HG03571 (cell line): ENCODE results near the gene ADD1.

ENCODE experiments used
- ATAC-seq: cut with Tn5 transposase; IDR thresholded peaks from one replicate; pipeline ENCODE4 v1.9.1; 2021; ENCODE audit not compliant: unreplicated experiment

The ADD1 gene

DNA sequence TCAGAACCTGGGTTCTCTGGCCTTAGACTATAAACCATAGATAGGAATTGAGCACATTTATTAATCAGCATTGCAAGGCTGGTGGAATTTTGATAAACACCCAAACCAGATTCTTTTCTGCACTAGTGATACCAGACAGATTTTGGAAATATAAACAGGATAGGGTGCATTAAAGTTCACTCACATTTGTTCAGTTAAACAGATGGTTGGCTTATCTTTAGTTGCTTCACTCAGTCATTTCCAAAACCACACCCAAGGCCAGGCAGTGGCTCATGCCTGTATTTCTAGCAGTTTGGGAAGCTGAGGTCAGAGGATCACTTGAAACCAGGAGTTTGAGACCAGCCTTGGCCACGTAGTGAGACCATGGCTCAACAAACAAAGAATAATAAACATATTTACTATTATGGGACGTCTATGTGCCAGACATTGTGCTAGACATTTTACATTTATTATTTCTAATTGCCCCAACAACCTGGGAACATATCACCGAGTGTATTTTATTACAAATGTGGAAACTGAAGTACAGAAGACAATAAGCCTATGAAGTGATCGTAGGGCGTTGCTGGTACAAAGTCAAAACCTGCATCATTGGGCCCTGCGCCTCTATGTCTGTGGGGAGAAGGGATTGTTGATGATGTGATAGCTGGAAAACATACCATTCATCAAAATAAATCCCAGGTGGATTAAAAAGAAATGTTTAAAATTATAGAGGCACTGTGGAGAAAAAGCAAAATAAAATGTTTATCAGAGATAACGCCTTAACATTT lies 15.0 kb downstream of the ADD1 start:
- ATAC-seq, result no peak

DNA sequence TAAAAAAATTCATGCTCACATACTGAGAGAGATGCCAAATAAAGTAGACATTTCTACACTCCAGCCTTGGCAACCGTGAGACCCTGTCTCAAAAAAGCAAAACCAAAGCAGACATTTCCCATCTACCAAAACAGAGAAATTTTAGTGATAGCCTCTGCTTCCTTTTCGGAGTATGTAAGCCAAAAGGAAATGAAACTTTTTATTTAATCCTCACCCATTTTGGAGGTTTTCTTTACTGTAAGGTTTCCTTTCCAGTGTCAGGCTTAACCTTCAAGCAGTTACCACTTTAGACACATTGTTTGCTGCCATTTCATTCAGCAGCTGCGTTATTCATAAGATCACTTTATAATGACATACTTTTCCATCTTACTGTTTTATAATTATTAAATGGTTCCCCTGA lies 15.9 kb downstream of the ADD1 start:
- ATAC-seq, result no peak

DNA sequence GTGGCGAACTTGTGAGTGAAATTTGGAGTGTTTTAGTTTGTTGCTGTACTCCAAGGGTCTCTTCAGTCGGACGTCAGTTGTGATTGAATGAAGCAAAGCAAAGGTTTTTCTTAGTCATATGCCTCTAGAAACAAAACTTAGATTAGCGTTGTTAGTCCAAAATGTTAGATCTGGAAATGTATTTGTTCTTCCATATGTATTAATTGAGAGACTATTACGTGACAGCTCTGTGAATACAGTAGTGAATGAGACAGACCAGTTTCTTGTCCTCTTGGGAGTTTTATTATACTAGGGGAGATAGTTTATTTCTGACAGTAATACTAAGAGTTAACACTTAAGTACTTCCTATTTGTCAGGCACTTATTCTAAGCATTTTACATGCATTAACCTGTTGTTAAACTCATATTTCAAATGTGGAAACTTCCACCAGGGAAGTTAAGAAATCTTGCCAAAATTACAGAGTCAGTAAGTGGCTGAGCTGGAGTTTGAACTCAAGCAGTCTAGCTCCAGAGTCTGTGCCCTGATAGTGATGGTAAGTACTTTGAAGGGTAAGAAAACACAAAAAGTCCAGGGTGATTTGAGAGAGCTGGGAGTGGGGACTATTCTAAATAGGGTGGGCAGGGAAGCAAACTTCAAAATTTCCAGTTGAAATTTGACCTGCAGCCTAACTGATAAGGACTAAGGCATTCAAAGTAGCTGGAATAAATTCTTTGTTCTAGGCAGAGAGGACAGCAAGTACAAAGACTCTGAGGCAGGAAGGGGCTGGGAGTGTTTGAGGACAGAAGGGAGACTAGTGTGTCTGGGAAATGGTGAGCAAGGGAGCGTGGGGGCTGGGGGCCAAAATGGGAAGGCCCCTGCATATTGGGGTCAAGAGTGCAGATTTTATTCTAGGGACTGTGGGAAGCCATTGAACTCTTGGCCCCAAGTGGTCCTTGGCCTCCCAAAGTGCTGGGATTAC lies 17.0 kb downstream of the ADD1 start:
- ATAC-seq, result no peak

DNA sequence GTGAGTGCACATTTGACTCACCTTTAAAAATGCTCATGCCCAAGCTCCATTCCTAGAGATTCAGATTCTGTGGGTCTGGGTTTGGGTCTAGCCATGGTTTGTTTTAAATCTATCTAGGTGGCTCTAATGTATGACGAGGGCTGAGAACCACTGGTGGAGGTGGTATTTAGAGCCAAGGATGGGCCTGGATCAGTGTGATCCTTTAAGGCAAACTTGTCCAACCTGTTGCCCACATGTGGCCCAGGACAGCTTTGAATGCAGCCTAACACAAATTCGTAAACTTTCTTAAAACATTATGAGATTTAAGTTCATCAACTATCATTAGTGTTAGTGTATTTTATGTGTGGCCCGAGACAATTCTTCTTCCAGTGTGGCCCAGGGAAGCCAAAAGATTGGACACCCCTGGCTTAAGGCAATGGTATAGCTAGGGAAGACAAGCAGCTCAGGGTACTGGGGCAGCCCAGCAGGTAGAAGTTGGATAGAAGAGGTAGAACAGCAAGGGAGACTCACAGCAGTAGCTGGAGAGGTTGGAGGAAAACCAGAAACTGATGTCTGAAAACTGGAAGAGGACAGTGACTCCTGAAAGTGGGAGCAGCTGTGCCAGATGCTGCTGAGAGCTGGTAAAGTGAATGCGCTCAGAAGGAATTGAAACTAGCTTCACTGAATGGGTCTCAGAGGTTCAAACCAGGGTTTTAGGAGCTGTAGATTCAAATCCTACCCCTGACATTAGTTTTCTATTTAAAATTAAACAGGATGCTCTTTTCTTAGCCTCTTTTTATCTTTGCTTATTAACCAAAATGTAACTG lies 18.2 kb downstream of the ADD1 start:
- no peak for ATAC-seq

DNA sequence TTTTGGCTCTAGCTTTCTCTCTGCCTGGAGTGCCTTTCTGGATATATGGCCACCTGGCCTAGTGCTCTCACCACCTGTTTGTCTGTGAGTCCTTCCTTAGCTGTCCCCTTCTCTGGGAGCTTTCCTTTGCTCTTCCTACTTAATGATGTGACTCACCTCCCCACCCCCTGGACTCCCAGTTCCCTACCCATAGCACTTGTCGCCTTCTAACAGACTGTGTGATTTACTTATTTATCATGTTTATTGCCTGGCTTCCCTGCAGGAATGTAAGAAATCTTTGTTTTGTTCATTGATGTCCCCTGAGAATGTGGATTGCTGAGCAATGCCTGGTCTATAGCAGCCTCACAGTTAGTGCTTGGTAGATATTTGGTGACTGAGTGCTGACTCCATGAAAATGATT lies 18.9 kb downstream of the ADD1 start:
- ATAC-seq, result no peak

DNA sequence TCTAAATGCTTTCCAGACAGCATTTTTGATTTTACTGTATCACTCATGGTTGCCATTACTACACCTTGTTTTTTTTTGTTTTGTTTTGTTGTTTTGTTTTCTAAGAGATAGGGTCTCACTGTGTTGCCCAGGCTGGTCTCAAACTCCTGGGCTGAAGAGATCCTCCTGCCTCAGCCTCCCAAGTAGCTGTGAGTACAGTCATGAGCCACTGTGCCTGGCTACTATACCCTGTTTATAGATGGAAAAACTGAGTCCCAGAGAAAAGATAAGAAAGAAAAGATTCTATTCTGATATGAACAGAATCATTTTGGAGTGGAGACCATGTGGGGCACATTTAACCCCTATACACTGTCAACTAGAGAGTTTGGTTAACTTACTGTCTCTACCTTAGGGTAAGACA lies 20.0 kb downstream of the ADD1 start:
- ATAC-seq, result no peak

DNA sequence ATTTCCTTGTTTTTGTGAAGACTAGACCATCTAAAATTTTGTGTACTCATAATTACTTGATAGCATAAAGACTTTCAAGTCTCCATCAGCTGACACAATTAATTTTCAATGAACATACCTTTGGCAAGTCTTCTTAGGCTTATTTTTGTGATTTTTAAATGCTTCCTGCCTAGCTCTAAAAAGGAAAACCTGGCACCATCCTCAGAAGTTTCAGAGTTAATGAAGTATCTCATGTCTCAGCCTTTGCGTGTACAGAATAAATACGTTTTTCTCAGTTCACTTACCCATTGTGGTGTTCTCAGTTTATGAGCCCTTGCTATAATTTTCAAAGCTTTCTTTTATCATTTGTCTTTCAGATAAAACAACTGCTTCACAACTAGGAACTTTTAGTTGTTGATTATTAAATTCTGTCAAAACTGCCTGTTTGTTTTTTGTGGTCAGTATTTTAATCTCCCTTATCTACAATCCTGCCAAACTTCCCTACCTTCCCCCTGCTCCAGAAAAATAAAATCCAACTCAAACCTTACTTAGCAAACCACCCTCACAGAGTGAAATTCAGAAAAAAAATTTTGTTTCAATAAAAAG lies 21.6 kb downstream of the ADD1 start:
- no peak for ATAC-seq

DNA sequence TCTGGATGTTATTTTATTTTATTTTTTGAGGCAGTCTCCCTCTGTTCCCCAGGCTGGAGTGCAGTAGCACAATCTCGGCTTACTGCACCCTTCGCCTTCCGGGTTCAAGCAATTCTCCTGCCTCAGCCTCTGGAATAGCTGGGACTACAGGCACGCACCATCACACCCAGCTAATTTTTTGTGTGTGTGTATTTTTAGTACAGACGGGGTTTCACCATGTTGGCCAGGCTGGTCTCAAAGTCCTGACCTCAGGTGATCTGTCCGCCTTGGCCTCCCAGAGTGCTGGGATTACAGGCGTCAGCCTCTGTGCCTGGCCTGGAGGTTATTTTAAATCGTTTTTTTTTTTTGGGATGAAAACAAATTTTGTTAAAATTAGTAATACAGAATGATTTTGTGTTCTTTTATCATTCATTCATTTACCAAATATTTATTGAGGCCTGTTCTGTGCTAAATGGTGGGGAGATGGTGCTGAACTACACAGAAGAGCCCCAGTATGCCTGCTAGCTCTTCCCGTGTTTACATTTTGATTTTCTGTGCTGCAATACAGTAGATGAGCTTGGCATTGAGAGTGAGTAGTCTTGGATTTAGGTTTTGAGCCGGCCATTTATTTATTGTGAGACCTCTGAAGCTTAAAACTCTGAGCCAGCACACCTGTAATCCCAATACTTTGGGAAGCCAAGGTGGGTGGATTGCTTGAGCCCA lies 22.7 kb downstream of the ADD1 start:
- ATAC-seq, result no peak

DNA sequence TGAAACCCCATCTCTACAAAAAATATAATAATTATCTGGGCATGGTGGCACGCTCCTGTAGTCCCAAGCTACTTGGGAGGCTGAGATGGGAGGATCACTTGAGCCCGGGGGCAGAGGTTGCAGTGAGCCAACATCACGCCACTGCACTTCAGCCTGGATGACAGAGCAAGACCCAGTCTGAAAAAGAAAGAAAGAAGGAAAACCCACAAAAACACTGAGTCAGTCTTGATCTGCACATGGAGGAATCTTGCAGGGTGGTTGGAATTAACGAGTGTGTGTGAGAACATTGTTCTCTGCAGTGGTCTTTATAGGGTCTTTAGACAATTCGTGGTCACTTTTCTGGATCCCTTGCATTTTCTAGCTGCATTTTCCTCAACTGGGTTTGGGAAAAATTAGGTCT lies 23.2 kb downstream of the ADD1 start:
- no peak for ATAC-seq

DNA sequence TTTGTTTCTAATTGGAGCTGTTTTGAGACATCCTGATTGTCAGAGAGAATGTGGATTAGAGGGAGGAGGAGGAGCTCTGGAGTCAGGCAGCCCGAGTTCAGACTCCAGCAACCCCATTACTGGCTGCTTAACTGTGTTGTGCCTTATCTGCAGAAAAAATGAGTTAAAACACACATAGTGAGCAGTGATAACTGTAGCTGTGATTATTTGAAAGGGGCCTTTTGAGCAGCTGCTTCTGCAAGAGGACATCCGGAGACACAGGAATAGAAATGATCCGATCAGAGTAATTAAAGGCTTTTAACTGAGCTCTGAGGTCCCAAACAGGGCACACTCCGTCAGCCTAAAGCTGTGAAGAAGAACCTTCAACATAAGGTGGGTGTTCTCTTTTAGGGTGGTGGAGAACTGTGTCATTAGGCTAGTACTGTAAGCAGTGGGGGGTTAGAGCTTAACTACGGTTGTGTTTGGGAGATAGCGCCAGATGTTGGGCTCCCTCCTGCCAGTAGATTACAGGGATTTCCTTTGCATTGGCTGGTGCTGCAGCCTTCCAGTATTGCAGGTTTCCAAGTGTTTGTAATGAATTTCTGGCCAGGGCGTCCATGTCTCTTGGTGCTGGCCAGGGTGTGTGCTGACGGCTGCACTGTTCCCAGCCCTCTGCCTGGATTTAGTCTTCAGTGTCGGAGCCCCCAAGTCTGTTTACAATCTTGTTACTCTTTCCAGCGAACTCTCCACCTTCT lies 24.3 kb downstream of the ADD1 start:
- no peak for ATAC-seq

DNA sequence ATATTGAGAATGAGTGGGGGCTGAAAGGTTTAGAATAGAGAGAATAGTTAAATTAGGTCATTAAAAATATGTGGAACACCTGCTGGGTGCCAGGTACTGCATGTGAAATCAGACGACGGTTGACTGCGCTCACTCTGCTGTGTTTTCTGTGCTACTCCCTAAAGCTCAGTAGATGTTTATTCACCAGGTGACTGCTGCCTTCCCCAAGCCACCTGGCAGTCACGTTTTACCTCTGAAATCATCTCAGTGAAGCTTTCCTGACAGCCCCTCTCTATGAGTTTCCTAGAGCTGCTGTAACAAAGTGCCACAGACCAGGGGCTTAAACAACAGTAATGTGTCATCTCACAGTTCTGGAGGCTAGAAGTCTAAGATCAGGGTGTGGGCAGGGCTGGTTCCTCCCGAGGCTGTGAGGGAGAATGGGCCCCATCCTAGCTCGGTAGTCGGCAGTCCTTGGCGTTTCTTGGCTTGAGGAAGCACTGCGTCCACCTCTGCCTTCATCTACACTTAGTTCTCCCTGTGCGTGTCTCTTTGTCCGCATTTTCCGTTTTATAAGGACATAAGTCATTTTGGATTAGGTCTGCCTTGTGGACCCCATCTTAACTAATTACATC lies 25.3 kb downstream of the ADD1 start:
- ATAC-seq, result no peak

DNA sequence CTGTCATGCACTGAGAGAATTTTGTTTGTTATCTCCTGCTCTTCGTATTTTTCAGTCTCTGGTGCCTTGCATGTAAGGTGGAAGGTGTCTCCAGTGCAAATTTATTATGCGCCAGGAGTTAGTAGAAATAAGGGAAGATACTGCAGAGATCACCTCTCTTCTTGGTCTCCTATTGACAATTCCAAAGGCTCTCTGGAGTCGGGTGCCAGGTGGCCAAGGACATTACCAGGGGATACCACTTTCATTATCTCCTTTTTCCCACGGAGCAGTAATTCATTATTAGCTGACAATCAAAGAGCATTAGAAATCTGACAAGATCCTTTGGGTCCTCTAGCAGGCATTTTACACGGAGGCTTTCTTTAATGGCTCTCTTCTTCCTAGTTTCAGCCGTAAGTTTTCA lies 26.0 kb downstream of the ADD1 start:
- ATAC-seq, result no peak

DNA sequence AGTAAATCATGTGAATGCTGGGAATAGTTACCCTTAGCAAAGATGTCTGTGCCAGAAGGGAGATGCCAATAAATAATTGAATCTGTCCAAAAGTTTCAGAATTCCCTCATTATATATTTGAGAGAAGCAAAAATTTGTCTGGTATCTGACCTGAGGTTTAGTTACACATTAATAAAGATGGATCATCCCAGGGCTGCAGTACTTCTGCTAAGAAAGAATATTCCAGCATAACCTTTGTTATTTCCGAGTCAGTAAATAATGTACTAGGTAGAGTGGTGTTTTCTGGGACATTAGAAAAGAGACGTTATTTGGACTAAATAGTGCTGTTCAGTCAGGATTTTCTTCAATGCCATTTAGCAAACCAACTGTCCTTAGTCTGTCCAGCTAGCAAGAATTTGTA lies 26.4 kb downstream of the ADD1 start:
- no peak for ATAC-seq

DNA sequence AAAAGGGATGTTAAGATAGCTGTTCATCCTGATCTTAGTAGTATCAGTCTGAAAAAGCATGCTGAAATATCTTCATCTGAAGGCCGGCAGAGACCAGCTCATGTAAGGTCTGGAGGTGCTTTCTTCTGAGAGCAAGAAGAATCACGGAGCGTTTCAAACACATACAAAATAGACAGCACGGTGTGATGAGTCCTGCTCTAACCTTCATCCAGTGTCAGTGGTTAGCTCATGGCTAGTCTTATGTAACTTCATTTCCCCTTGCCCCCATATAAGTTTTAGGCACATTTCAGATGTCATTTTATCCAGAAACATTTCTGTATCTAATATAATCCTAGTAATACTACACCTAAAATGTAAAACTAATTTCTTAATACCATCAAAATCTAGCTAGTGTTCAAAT lies 27.8 kb downstream of the ADD1 start:
- ATAC-seq, result no peak

DNA sequence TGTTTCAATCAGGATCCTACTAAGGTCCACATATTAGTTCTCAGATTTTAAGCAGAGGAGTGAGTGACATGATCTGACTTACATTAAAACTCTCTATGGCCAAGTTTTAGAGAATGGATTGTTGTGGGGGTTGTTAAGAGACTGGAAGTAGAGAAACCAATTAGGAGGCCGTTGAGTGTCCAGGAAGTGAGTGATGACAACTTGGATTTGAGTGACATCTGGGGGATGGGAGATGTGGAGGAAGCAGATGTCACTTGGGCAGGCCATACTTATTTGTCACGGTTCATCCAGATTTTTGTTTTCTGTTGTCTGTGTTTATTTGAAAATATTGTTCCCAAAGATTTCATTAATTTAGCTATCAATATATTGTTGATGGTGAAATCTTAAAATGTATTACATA lies 28.3 kb downstream of the ADD1 start:
- ATAC-seq, result no peak

DNA sequence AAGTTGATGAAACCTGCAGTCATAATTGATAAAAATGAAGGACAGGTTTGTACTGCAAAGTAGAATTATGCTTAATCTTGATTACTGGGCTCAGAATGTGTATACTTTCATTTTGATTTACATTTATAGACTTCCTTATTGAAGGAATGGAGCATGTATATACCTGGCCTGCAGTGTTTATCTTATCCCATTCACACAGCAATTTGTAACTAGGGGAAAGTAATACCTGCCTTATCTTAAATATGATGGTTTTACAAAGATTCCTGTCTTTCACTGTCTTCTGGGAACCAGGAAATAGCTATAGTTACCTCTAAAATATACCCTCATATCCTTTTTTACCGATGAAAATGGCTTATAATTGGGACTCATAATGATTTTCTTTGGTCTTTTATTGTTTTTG lies 29.7 kb downstream of the ADD1 start:
- ATAC-seq, result no peak

DNA sequence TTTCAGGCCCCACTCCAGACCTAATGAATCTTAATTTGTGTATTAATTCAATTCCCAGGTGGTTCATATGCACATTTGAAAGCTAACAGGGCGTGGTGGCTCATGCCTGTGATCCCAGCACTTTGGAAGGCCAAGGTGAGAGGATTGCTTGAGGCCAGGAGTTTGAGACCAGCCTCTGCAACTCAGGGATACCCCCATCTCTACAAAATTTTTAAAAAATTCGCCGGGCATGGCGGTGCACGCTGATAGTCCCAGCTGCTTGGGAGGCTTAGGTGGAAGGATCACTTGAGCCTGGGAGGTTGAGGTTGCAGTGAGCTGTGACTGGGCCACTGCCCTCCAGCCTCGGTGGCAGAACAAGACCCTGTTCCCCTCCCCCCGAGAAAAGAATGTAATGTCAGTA lies 31.2 kb downstream of the ADD1 start:
- no peak for ATAC-seq

DNA sequence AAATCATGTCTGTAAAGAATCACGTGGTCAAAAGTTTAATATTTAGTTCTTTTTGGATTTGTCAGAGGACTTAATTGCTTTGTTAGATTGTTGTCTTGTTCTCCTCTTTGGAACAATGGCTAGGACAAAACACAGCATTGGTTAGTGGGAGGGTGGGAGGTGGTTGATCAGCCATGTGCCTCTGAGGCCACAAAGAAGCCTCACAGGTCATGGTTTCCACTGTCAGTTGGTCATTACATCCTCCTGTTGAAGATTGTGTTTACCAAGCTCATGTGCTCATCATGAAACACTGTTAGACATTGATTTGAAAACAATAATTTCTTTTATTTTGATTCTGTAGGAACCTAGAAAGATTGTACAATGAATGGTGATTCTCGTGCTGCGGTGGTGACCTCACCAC lies 31.9 kb downstream of the ADD1 start:
- no peak for ATAC-seq

DNA sequence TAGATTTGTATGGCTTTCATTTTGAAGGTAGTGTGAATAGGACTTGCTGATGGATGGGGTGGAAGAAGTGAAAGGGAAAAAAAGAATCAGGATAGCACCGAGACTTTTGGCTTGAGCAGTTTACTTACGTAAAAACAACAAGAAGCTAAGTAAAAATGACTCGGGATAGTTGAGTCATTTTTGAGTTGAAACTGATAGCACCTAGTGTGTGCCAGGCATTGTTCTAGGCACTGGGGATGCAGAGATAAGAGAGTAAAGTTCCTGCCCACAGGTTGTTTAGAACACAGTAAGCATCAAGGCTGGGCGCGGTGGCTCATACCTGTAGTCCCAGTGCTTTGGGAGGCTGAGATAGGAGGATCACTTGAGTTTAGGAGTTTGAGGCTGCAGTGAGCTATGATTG lies 34.7 kb downstream of the ADD1 start:
- ATAC-seq, result no peak
